ENCODE results near the gene TMEM53.

Gene TMEM53

DNA sequence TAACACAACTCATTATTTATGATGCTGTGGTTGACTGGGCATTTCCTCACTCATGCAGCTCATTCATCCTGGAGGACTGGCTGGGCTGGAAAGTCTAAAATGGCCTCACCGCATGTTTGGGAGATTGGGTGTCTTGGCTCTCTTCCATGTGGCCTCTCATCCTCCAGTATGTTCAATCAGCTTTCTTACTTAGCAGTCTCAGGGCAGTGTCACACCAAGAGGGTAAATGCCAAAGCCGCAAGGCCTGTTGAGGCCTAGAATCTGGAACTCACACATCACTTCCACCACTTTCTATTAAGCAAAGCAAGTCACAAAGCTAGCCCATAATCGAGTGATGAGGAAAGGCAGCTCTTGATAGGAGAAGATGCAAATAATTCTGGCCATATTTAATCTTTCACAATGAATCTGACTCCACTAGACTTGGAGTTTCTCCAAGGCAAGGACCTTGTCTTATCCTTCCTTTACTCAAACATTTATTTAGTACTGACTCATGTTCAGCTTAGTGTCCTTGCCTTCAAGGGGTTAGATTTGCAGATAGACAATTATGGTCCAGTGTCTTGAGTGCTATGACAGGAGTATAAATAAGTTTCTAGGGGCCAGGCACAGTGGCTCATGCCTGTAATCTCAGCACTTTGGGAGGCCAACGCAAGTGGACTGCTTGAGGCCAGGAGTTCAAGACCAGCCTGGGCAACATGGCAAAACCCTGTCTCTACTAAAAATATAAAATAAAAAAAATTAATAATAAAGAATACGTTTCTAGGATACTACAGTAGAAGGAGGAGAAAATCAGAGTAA, 45.1 kb downstream of the TMEM53 start:
- no peak for DNase-seq (ENCODE audit: low read depth)

- DNase-seq (ENCODE audit: low read depth), result no peak
These were observed 48.9 kb downstream of the TMEM53 start for GRCh38 chr1:44625348-44625747.

DNA sequence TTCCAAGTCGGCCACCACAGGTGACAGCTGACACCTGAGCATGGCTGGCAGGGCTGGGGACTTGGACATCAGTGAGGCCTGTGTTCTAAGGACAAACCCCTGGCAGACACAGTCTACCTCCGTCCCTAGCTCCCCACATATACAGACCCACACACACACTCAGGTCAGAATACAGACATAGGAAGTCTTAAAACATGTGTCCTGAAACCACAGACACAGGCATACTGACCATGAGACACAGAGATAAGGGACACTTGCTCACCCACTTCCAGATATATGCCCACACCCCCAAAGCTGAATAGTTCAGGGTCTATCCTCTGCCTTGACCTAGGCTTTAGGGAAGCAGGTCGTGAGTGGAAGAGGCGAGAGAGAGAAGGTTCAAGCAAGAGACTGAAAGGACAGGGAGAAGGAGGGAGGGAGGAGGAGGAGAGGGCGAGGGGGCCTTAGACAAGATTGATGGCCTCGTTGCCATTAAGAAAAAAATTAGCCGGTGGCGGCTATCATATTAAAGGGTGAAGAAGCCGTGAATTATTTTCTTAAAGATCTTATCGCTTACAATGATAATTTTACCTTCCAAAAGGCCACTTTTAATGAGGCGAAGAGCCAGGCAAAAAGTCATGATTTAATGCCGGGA, 49.9 kb downstream of the TMEM53 start:
- no peak for DNase-seq (ENCODE audit: low read depth)

- DNase-seq (ENCODE audit: low read depth), result no peak
These were observed 52.4 kb downstream of the TMEM53 start for GRCh38 chr1:44621841-44622286.

GRCh38 chr1:44620072-44620471, 54.2 kb downstream of the TMEM53 start:
- no peak for DNase-seq (ENCODE audit: low read depth)

DNA sequence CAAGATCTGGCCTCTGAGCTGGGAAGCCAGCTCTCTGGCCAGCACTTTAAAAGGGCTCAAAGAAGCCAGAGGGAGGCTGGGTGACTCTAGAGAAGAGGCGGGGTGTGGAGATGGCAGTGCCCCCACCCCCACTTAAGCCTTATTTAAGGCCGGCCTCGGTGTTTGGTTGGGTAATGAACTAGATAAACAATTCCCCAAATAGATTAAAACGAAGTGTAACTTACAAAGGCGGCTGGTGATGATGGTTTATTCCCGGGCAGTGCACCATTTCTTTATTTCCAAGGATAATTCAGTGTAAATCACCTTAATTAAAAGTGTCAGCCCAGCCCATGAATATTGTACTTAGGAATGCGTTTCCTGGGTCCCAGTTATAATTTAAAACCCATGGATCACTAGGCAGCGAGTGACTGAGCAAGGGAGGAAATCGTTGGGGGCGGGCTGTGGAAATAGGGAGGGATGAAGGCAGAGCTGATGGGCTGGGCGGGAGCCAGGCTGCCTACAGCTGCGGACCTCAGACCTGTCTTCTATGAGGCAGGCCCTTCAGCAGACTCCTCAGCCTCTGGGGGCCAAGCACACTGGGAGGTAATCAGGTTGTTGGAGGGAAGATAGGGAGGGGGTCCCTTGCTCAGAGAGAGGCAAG, 54.9 kb downstream of the TMEM53 start:
- DNase-seq (ENCODE audit: low read depth), result no peak

DNA sequence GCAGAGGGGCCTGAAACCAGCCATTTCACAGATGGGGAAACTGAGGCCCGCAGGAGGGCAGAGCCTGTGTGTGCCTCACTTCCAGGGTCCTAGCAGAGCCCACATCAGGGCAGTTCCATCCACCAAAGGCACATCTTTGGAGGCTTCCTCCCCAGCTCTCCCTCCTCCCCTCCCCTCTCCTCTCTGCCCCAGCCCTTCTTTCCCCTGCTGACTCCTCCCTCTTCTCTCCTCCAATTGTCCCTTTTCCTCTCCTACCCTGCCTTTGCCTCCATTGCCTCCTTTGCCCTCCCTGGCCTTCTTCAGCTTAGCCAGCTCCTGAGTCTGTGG, 56.6 kb downstream of the TMEM53 start:
- no peak for DNase-seq (ENCODE audit: low read depth)

DNA sequence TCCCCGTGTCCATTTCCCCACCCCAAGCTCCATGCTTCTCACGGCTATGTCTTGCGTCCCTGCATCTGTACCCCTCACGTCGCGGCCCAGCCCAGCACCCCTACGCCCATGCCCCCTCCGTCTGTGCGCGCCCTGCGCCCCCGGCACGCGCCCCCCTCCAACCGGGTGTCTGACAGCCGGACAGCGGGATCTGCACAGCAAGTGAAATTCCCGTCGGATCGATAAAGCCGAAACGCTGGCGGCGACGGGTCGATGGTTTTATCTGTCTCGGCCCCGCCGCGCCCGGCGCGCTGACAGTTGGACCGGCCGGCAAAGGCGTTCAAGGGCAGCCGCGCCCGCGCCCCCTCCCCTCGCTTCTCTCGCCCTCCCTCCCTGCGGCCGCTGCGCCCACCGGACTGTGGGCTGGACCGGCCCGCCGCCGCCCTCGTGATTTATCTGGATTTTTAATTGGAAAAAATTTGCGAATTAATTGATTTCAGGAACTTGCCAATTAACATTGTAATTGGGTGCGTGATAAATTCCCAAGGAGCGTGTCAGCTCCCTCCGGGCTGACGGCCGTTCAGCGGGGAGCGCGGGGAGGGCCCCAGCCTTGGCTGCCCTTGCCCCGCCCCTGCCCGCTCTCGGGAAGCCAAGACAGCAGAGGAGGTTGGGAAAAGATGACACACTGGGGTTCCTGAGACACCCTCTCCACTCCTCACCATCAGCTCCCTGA, 57.1 kb downstream of the TMEM53 start:
- no peak for DNase-seq (ENCODE audit: low read depth)

DNA sequence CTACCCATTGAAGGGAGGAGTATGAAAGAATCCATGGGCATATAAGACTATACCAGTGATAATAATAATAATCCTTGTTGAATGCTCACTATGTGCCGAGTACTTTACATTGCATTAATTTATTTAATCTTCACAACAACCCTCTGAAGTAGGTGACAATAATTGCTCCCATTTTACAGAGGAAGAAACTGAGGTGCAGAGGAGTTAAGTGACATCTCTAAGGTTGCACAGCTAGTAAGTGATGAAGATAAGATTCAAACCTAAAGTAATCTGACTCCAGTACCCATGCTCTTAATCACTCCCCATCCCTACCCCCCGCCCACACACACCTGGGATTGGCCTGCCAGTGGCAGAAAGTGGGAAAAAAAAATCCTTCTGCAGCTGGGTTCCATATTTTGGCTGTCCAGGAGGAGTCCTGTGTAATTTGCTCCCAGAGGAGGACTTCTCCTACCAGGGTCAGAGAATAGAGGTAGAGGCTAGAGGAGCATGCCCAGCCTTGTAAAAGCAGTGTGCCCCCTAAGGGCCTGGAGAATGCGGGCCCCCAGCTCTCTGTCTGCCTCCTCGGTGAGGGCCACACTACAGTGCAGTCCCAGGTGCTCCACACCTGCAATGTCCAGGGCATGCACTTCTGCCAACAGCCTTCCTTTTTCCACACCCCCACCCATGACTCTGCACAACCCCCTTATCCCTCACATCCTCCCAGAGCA, 57.8 kb downstream of the TMEM53 start:
- DNase-seq (ENCODE audit: low read depth), result no peak

- no peak for DNase-seq (ENCODE audit: low read depth)
These were observed 60.3 kb downstream of the TMEM53 start for GRCh38 chr1:44613941-44614340.

GRCh38 chr1:44611866-44612265, 62.4 kb downstream of the TMEM53 start:
- no peak for DNase-seq (ENCODE audit: low read depth)

- no peak for DNase-seq (ENCODE audit: low read depth)
These were observed 62.9 kb downstream of the TMEM53 start for GRCh38 chr1:44611419-44611818.

DNA sequence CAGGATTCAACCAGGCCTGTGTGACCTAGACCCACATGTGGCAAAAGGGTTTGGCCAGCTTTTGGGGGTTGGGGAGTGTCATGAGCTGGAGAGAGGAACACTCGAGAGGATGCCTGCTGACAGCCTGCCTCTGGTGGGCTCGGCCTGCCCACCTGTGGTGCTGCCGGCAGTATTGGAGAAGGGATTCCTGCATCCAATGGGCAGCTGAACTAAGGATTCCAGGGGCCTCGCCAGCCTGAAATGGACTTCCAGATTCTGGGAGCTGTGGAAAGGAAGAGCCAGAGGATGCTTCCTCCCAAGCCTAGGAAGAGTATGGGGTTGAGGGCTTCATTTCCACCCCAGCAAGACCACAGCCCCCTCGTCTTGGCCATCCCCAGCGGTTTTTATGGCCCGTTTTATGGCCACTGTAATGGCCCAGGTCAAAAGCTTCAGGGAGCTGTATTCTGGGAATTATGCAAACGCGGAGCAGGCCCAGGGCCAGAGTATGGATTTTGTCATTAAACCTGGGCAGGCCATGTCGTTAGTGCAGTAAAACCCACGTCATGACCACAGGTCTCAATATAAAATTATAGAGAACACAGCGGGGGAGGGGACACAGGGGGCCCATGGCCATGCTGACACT, 63.6 kb downstream of the TMEM53 start:
- no peak for DNase-seq (ENCODE audit: low read depth)

- DNase-seq (ENCODE audit: low read depth), result no peak
These were observed 64.3 kb downstream of the TMEM53 start for GRCh38 chr1:44609768-44610526.

DNA sequence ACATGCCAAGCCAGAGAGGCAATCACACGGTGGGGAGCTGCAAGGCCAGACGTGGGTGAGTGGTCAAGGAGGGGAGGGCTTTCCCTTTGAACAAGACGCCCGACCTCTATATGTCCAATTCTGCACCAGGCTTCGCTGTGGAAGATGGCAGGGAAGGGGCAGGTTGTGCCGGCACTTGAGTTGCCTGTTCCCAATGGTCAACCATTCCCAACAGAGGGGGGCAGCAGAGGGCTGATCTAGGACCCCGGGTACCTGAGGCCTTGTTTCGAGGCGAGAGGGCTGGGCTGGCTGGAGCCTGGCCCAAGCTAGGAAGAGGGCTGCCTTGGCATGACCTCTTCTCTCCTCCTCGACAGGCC, 64.9 kb downstream of the TMEM53 start:
- DNase-seq (ENCODE audit: low read depth), result no peak

- DNase-seq (ENCODE audit: low read depth), result no peak
These were observed 66.1 kb downstream of the TMEM53 start for GRCh38 chr1:44608141-44608540.

DNA sequence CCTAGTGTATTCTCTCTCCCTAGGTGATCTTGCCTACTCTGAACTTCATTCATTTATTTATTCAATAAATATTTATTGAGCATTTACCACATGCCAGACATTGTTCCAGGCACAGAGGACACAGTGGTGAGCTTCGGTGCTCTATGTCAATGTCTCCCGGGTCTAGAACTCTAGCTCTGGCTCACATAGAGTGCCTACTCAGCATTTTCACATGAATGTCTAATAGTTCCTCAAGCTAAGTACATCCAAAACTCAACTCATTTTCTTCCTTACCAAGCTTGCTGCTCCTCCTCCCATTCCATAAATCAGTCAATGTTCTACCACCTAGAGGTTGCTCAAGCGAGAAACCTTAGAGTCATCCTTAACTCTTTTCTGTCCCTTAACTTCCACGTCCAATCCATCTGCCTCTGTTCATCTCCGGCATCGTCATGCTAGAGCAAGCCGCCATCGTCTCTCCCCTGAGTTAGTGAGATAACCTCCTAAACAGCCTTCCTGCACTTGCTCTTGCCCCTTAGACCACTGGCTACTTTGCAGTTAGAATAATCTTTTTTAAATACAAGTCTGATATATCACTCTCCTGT, 67.5 kb downstream of the TMEM53 start:
- DNase-seq (ENCODE audit: low read depth), result no peak

- no peak for DNase-seq (ENCODE audit: low read depth)
These were observed 68.2 kb downstream of the TMEM53 start for GRCh38 chr1:44605914-44606615.

- no peak for DNase-seq (ENCODE audit: low read depth)
These were observed 69.9 kb downstream of the TMEM53 start for GRCh38 chr1:44604157-44604955.

Measured in T follicular helper cell (primary cell).